NOMO-1 treated with dmso at 0.1 percent for 144 hours (cell line): Measurements from ENCODE around the gene HCFC2.
"Not testable (repeated sequence)": the region's sequence is repeated elsewhere in the genome, so short reads cannot be mapped to it uniquely, and the experiment has no call there.

ENCODE experiments used
- DNase-seq: peaks from one replicate; lab custom pipeline; 2025; ENCODE audit not compliant: unreplicated experiment; lab: John Stamatoyannopoulos, UW

HCFC2 gene

DNA sequence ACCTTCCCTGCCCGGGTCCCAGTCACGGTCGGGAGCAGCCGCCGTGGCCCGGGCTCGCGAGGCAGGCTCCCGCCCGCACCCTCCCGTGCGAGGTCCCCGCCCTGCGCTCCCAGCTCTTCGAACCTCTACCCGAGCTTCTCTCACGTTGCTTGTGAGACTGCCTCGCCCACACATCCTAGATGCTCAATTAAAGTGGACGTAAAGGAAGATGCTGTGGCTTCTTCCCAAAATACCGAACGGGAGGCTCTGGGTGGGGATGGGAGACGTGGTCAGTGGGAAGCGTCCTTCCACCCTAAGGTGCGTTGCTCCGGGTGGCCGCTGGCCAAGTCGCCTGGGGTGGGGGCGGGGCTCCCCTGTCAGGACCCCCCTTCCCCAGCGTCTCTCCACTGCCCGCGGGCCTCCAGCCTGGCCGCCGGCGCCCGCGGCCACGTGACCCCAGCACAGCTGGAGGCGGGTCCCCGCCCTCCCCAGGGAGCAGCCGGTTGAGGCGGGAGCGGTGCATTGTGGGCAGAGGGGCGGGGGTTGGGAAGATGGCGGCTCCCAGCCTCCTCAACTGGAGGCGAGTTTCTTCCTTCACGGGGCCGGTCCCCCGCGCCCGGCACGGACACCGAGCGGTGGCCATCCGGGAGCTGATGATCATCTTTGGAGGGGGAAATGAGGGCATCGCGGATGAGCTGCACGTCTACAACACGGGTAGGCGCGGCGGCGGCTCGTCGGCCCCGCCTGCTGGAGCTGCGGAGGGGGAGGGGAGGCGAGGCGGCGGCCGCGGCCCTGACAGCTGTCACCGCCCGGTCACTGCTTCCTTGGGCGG lies at the start of gene HCFC2:
TSS of gene HCFC2 (plus strand) at position 501 of the 811 bp plus-strand sequence. CDS start at position 531, 30 bp downstream.
- peak; percentile 67 for DNase-seq

DNA sequence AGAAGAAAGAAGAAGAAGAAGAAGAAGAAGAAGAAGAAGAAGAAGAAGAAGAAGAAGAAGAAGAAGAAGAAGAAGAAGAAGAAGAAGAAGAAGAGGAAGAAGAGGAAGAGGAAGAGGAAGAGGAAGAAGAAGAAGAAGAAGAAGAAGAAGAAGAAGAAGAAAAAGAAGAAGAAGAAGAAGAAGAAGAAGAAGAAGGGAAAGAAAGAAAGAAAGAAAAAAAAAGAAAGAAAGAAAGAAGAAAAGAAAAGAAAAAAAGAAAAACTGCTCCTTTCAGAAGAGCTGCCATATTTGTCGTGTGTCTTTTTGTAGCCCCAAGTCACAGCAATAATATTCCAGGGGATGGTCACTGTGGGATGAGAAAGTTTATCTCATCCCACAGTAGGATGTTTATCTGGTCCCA lies 42.5 kb upstream of the HCFC2 start:
- not testable (repeated sequence) for DNase-seq

DNA sequence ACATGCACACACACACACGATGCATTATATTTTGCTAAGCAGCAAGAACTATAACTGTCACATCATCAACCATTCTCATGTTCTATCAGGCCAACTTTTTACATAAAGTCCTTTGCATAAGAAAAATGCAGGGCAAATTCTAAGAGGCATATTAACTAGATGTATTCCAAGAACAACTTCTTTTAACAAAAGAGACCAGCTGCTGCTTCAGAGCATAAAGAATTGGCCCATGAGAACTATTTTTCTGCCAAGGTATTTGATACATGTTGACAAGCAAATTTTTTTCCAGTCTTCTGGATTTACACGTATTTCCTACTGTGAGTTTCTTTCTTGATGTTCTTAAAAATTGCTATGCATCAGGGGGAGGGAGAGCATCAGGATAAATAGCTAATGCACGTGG lies 41.5 kb upstream of the HCFC2 start:
- DNase-seq = no peak

DNA sequence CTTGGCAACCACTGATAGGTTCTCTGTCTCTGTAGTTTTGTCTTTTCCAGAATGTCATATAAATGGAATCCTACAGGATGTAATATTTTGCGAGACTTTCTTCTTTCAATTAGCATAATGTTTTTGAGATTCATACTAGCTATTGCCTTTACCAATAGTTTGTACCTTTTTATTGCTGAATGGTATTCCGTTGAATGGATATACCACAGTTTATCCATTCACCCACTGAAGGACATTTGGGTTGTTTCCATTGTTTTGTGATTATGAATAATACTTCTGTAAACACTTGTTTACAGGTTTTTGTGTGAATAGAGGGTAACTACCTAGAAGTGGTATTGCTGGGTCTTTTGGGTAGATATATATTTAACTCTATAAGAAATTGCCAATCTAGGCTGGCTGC lies 40.6 kb upstream of the HCFC2 start:
- no peak for DNase-seq

DNA sequence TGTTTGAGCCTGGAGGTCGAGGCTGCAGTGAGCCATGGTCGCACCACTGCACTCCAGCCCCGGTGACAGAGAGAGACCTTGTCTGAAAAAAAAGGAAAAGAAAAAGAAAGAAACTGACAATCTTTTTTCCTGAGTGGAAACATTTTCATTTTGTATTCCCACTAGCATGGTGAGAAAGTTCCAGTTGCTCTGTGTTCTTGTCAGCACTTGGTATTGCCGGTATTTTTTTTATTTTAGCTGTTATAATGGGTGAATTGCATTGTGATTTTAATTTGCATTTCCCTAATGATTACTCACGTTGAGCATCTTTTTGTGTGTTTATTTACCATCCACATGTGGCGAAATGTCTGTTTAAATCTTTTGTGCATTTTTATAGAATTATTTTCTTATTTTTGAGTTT lies 40.0 kb upstream of the HCFC2 start:
- no peak for DNase-seq

DNA sequence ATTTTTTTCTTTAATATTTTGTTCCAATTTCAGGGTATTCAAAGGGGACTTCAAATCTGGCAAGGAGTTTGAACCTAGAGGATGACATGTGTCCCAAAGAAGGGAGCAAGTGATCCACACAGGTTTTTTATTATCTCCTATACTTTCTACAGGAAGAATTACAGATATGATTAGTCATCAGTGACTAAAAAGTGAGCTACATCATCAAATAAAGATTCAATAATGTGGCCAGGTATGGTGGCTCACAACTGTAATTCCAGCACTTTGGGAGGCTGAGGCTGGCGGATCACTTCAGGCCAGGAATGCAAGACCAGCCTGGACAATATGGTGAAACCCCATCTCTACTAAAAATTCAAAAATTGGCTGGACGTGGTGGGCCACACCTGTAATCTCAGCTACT lies 38.6 kb upstream of the HCFC2 start:
- DNase-seq = no peak

DNA sequence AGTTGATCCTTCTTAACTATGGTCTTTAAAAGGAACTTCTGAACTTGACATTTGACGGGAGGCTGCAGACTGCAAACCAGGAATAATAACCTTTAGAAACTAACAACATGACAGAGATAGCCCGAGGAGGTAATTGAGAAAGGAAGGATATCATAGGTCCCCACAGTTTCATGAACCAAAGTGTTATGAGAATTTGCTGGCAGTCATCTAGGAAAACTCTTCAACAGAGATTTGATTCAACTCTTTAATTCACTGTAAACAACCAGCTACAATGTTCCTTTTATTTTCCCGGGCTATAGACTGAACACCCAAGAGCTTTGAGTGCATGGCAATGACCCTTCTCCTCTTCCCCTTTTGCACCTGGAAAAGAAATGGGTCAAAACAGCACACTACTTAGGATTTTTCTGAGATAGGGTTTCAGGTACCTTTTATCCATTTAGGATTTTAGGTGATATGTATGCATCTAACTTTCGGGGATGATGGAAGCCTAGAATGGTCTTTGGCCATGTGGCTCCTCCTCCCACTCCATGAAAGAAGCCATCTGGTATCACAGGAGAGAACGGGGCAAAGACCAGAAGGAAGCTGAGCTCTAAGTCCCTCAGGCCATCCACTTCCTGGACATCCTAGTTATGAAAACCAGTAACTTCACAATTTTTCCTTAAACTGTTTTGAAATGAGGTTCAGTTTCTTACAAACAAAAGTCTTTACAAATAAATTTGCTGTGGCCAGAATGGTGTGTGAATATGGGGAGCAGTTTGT lies 37.3 kb upstream of the HCFC2 start:
- no peak for DNase-seq

DNA sequence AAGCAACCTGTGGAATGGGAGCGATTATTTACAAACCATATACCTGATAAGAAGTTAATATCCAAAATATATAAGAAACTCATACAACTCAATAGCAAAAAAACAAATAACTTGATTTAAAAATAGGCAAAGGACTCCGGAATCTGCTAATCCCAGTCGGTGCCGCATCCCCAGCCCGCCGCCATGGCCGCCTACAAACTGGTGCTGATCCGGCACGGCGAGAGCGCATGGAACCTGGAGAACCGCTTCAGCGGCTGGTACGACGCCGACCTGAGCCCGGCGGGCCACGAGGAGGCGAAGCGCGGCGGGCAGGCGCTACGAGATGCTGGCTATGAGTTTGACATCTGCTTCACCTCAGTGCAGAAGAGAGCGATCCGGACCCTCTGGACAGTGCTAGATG lies 33.7 kb upstream of the HCFC2 start:
- not testable (repeated sequence) for DNase-seq

DNA sequence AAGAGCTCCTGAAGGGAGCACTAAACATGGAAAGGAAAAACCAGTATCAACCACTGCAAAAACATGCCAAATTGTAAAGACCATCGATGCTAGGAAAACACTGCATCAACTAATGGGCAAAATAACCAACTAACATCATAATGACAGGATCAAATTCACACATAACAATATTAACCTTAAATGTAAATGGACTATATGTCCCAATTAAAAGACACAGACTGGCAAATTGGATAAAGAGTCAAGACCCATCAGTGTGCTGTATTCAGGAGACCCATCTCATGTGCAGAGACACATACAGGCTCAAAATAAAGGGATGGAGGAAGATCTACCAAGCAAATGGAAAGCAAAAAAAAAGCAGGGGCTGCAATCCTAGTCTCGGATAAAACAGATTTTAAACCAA lies 28.2 kb upstream of the HCFC2 start:
- not testable (repeated sequence) for DNase-seq

DNA sequence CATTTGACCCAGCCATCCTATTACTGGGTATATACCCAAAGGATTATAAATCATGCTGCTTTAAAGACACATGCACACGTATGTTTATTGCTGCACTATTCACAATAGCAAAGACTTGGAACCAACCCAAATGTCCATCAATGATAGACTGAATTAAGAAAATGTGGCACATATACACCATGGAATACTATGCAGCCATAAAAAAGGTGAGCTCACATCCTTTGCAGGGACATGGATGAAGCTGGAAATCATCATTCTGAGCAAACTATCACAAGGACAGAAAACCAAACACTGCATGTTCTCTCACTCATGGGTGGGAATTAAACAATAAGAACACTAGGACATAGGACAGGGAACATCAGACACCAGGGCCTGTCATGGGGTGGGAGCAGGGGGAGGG lies 24.6 kb upstream of the HCFC2 start:
- not testable (repeated sequence) for DNase-seq

DNA sequence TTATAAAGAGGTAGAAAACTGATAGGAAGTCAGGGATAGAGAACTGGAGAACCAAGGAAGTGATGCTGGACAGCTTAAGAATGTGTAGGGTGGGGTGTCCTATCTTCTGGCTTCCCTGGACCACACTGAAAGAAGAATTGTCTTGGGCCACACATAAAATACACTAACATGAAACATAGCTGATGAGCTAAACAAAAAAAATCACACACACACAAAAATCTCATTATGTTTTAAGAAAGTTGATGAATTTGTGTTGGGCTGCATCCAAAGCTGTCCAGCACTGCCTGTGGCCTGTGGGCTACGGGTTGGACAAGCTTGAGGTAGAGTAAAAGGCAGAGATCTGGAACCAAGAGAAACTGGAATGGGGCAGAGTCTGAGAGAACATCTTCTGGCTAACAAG lies 21.8 kb upstream of the HCFC2 start:
- DNase-seq = no peak

DNA sequence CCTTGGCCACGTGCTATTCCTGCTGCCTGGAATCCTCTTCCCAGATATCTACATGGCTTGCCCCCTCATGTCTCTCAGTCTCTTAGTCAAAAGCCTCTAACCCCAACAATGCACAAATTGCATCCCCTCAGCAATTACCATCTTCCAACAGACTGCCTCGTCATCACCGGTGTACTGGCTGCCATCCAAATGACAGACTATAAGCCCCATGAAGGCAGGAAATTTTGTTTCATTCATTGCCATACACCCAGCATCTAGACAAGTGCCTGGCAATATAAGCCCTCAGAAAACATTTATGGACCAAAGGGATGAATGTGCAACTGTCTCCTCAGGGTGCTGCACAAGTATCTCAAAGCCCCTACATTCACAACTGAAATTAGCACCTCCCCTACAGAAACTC lies 20.2 kb upstream of the HCFC2 start:
- no peak for DNase-seq

DNA sequence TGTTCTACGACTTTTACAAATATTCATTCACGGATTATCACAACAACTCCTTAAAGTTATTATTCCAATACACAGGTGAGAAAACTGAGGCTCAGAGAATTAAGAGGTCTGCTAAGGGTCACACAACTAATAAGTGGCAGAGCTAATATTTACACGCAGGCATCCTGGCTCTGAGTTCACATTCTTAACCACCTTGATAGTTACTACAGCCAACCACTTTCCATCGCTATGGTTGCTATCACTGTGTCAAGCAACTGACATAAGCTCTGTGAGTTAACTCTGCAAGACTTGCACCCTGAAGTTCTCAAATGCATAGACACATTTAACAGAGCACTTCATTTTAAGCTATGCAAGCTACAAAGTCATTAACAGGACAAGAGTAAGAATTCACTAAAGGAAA lies 18.0 kb upstream of the HCFC2 start:
- no peak for DNase-seq

DNA sequence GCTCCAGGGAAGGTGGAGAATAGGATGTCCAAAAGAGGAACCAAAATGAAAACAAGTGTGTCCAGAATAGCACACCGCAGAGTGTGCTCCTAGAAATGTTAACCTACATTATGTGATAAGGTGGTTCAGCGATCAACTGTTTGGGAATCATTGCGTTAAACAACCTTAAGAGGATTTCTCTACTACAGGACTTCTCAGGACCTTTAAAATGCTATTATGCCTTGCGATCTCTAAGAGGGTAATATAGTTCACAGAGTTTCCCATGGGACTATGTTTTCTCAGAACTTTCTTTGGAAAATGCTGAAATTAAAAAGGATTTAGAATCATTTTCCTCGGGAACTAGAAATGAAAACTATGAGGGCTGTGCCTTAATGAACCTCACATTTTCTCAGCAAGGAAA lies 16.2 kb upstream of the HCFC2 start:
- no peak for DNase-seq

DNA sequence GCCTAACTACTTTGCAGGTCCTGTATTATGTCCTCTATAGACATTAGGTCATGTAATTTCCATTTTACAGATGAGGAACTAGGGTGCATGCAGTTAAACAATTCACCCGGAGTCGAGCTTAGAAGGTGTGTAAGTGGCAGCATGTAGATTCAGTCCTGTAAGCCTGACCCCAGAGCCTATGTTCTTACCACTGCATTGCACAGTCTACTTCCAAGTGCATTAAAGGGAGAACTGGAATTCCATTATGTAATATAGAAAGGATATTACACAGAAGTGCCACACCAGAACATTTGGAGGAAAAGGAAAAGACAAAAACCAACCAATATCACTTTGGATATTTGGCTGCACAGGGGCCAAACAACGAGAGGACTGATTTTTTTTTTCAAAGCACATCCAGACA lies 15.5 kb upstream of the HCFC2 start:
- no peak for DNase-seq

DNA sequence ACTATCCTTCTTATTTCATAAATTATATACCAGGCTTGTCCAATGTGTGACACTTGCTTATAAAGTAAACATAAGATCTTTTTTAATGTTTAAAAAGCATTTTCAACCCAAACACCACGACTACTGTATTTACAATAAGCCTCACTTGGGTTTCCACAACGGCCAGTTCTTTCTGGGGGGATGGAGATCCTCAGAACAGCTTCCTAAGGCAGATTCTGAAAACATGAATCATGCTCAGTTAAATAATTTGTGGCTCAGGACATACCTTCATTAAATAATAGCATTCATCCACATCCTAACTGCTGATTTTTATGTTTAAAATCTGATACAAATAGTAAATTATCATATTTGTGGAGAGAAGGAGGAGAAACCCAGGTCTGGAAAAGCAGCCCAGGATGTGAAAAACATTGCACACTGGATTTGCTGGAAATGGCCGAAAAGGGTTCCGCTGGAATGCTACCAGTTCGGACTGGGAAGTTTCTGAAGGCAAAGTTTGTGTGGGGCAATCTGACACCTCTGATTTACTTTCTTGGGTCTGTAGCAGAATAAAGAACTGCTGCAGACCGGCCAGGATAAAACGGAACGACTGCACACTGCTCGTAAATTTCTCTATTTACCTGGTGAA lies 14.9 kb upstream of the HCFC2 start:
- no peak for DNase-seq

DNA sequence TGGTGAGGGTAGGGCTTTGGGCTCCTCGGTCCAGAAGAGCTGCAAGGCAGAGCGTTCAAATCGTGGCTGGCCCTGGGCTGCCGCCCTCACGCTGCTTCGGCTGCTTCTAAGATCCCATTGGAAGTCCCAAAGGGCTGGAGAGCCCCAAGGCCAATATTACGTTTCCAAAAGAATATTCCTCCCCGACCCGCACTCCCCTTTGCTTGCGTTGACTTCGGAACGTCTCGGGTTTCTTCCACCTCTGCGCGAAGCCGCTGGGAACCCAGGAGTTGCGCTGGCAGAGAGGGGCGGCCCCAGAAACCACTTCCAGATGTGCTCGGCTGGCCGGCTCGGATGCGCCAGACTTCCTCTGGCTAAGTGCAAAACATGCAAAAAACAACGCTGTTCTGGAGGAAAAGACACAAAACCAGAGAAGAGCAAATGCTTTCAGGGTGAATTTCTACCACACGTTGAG lies 14.4 kb upstream of the HCFC2 start, which contains the start of gene GLT8D2:
TSS of gene GLT8D2 (minus strand) at position 285 of the 454 bp plus-strand sequence. CDS start 30,539 bp downstream, outside the sequence.
- DNase-seq = no peak

DNA sequence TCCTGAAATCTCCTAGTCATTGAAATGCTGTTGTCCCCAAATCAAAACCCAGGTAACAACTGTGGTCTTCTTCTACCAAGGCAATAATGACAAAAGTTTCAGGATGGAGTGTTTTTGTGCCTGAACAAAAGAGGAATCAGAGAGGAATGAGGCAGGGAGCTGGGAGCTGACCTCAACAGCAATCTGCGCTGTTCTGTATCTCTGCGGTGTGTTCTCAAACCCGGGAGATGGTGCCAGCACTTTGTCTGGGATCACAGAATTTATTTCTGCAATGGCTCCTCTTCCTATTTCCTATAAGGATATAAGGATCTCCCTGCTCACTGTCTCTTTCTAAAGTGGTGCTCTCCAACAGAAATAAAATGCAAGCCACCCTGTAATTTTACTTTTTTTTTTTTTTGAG lies 13.9 kb upstream of the HCFC2 start:
- DNase-seq = no peak

DNA sequence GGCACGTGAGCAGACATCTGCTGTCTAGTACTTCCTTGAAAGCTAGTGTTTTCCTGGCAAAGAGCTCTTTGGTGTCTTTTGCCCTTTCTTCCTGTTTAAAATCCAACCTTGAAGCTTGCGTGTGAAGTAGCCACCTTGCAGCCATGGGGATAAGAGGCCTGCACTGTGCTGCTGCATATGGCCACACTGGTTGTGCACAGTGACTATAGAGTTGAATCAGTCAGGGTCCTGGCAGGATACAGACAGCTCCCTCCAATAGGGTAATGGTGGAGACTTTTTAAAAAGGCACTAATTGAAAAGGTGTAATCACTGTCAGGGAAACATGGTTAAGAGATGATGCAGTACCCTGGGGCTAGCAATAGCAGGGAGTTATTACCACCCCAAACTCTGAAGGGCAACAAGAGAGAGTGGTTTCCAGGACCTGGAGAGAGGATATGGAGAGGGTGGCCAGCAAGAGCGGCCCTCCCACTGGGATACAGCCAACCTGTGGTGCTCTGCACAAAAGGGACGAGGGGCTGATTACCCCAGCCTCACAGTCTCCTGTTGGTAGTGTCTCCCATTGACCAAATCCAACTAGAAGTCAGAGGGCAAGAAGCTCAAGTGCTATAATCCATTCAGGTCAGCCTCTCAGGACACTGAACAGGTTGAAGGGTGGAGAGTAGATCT lies 9.5 kb upstream of the HCFC2 start:
- DNase-seq = no peak

DNA sequence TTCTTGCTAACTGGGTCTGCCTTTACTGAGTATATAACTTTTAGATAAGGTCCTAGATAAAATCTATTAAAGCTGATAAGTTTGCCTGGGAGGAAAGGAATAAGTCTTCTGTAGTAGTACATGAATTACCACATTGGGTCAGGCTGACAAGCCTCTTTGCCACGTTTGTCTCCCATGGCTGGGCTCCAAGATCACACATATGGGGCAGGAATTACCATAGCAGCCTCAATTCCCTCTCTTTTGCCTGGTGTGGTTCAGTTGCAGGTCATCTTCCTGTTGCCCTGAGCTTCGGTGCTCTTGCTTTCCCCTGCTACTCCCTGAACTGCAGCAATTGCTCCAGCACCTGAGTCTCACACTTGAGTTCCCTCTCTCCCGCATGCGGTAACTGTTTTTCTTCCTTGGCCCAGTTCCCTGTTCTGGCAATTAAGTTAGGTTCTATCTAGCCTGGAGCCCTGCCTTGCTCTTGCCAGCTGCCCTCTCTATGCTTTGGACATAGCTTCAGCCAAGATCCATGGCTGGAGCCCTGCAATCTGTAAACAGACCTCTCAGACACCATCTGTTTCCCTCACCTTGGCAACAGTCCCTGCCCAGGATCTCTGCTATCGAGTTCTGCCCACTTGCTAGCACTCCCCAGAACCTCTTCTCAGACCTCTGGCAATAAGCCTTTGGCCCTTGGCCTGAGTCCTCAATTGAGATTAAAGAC lies 8.5 kb upstream of the HCFC2 start:
- no peak for DNase-seq
